K562 (cell line): ENCODE data around the gene MBP. TPM values are rescaled to one million over a fixed set of nuclear protein-coding genes. Genes with fewer than 3 reads are reported as not detected.

Experiments
- ATAC-seq: fragments of 200-7000 bp; cut with Tn5 transposase; 3 replicates; pipeline ENCODE4 v1.9.1; 2020; ENCODE audit warnings: moderate library complexity
- BruUV-seq: library from RNA; stranded (reverse); fragments of 400-500 nt; replicated peaks from 2 replicates; lab custom pipeline; 2021; lab: Mats Ljungman, UMichigan
- CTCF ChIA-PET: fragments of 300-600 bp; formaldehyde crosslinking; extraction: SDS; loops from one replicate; lab custom pipeline; 2021; ENCODE audit warnings: low intra/inter-chr PET ratio; lab: Yijun Ruan, JAX
- POLR2A ChIA-PET: fragments of 300-600, 350-650 bp; sonication (Branson Sonifier 250); formaldehyde crosslinking; extraction: SDS; loops from one replicate; lab custom pipeline; 2021; ENCODE audit warnings: antibody characterized with exemption, inconsistent platforms; lab: Yijun Ruan, JAX
- DNase-seq, 4 experiments: peaks; one replicate each; pipeline versions ENCODE4 v3.0.0 to v3.0.0-alpha.2; 2011 to 2018; ENCODE audit warnings: low spot score in 3 of 4, mixed read lengths in 3 of 4; ENCODE audit errors: extremely low read depth in 1 of 4
- FAIRE-seq: peaks from 2 replicates; lab custom pipeline; 2011; peaks lifted over from hg19 to GRCh38; lab: Jason Lieb, UNC
- H2AFZ ChIP-seq: 2 replicates; pipeline ENCODE4 v1.6.0; 2011; ENCODE audit warnings: low read depth, low read length, control low read depth, inconsistent platforms
- H3K27ac ChIP-seq: fragments of 200-600 bp; 3 replicates; pipeline ENCODE4 v1.8.0; 2011; ENCODE audit warnings: low read depth, mild to moderate bottlenecking, control low read depth, inconsistent platforms, low read length, moderate library complexity, mixed read lengths; ENCODE audit errors: extremely low read depth
- H3K27me3 ChIP-seq, 2 experiments: fragments of 300-600 bp in 1 of 2; 2 replicates in 1 of 2; 3 replicates in 1 of 2; pipeline versions ENCODE4 v1.6.0 to v1.8.0; 2011; ENCODE audit warnings: inconsistent platforms in 2 of 2, low read length in 2 of 2, mild to moderate bottlenecking in 1 of 2, mixed read lengths in 1 of 2, moderate library complexity in 1 of 2; ENCODE audit not compliant: control insufficient read depth in 2 of 2, insufficient read depth in 2 of 2
- H3K36me3 ChIP-seq: fragments of 300-600 bp; 3 replicates; pipeline ENCODE4 v1.8.0; 2011; ENCODE audit warnings: mild to moderate bottlenecking, low read length, inconsistent platforms; ENCODE audit not compliant: control insufficient read depth, insufficient read depth
- H3K4me1 ChIP-seq, 2 experiments: fragments of 200-600 bp in 1 of 2; replicated peaks in 1 of 2; 2 replicates in 1 of 2; 3 replicates in 1 of 2; pipeline versions ENCODE4 v1.5.1 to v1.8.0; 2011; ENCODE audit warnings: inconsistent platforms in 2 of 2, low read length in 2 of 2, mild to moderate bottlenecking in 1 of 2, mixed read lengths in 1 of 2, moderate library complexity in 1 of 2; ENCODE audit not compliant: control insufficient read depth in 2 of 2, insufficient read depth in 2 of 2
- H3K4me2 ChIP-seq: 2 replicates; pipeline ENCODE4 v1.6.1; 2011; ENCODE audit warnings: low read length, control low read depth, inconsistent platforms, mixed read lengths; ENCODE audit not compliant: insufficient read depth
- H3K4me3 ChIP-seq: fragments of 200-600 bp; sonication (generic), shearing (Covaris generic); 2 replicates; pipeline ENCODE4 v1.5.1; 2016; ENCODE audit warnings: control low read depth, inconsistent platforms
- H3K79me2 ChIP-seq: fragments of 200-600 bp; 3 replicates; pipeline ENCODE4 v1.8.0; 2011; ENCODE audit warnings: low read length, inconsistent platforms; ENCODE audit not compliant: control insufficient read depth, insufficient read depth
- H3K9ac ChIP-seq, 2 experiments: 2 replicates each; pipeline versions ENCODE4 v1.6.0 to v1.6.1; 2011; ENCODE audit warnings: low read depth in 2 of 2, low read length in 2 of 2, control low read depth in 1 of 2, inconsistent platforms in 1 of 2, mild to moderate bottlenecking in 1 of 2, mixed read lengths in 1 of 2; ENCODE audit not compliant: insufficient read depth in 1 of 2
- H3K9me1 ChIP-seq: one replicate; pipeline ENCODE4 v1.6.0; 2011; ENCODE audit warnings: inconsistent platforms, mild to moderate bottlenecking, low read length, moderate library complexity; ENCODE audit not compliant: control insufficient read depth, insufficient read depth
- H3K9me3 ChIP-seq: replicated peaks from 2 replicates; pipeline ENCODE4 v1.5.1; 2011; ENCODE audit warnings: low read depth, low read length, inconsistent platforms; ENCODE audit not compliant: control insufficient read depth, insufficient read depth
- H4K20me1 ChIP-seq: replicated peaks from 2 replicates; pipeline ENCODE4 v1.6.1; 2011; ENCODE audit warnings: low read length, inconsistent platforms, mixed read lengths; ENCODE audit not compliant: control insufficient read depth, insufficient read depth
- HBP1 ChIP-seq: fragments of 450-650 bp; formaldehyde crosslinking; IDR thresholded peaks from 2 replicates; pipeline ENCODE4 v1.4.0; 2022; ENCODE audit warnings: missing genetic modification characterization
- KLF1 ChIP-seq: fragments of 450-650 bp; IDR thresholded peaks from 2 replicates; pipeline ENCODE4 v1.6.1; 2016; ENCODE audit warnings: missing genetic modification characterization, missing compliant biosample characterization
- NR4A1 ChIP-seq, 2 experiments: fragments of 250-450 bp in 1 of 2; fragments of 450-650 bp in 1 of 2; sonication (Bioruptor Pico) in 1 of 2; IDR thresholded peaks; 2 replicates each; pipeline versions ENCODE4 v1.4.0 to v1.6.1; 2016 to 2020; ENCODE audit warnings: mild to moderate bottlenecking in 2 of 2, missing compliant biosample characterization in 1 of 2, missing genetic modification characterization in 1 of 2, moderate library complexity in 1 of 2
- PKNOX1 ChIP-seq: fragments of 450-650 bp; IDR thresholded peaks from 2 replicates; pipeline ENCODE4 v1.6.1; 2016
- POLR2H ChIP-seq: IDR thresholded peaks from 2 replicates; pipeline ENCODE4 v1.6.1; 2016; ENCODE audit warnings: missing genetic modification characterization, low read depth, mild to moderate bottlenecking, control low read depth, missing compliant biosample characterization, moderate library complexity
- RAD51 ChIP-seq: fragments of 450-650 bp; IDR thresholded peaks from 2 replicates; pipeline ENCODE4 v1.7.1; 2016; ENCODE audit warnings: low read depth, mild to moderate bottlenecking, borderline replicate concordance
- RNF2 ChIP-seq: sonication (generic); IDR thresholded peaks from 2 replicates; pipeline ENCODE4 v1.6.1; 2016
- SIN3B ChIP-seq: fragments of 450-650 bp; IDR thresholded peaks from 2 replicates; pipeline ENCODE4 v1.6.1; 2017; ENCODE audit warnings: low read depth, mild to moderate bottlenecking, moderate library complexity
- SIX5 ChIP-seq, 2 experiments: IDR thresholded peaks; 2 replicates each; pipeline ENCODE4 v1.6.1; 2011; ENCODE audit warnings: low read length in 2 of 2, borderline replicate concordance in 1 of 2, low read depth in 1 of 2, mild to moderate bottlenecking in 1 of 2, moderate library complexity in 1 of 2; ENCODE audit not compliant: insufficient read depth in 1 of 2
- USF1 ChIP-seq: sonication (generic); formaldehyde crosslinking; IDR thresholded peaks from 2 replicates; pipeline ENCODE4 v1.9.0; 2022; ENCODE audit warnings: mild to moderate bottlenecking, missing genetic modification reagents
- USF2 ChIP-seq: sonication (generic); formaldehyde crosslinking; IDR thresholded peaks from 2 replicates; pipeline ENCODE4 v1.5.0; 2020; ENCODE audit warnings: missing genetic modification reagents
- ZBTB49 ChIP-seq: sonication (generic); formaldehyde crosslinking; IDR thresholded peaks from 2 replicates; pipeline ENCODE4 v1.8.0; 2022; ENCODE audit warnings: missing genetic modification reagents, mild to moderate bottlenecking, borderline replicate concordance
- ZNF311 ChIP-seq: fragments of 250-450 bp; sonication (Bioruptor Pico); IDR thresholded peaks from 2 replicates; pipeline ENCODE4 v1.4.0; 2020; ENCODE audit warnings: mild to moderate bottlenecking, moderate library complexity
- ZNF583 ChIP-seq: fragments of 250-450 bp; sonication (Bioruptor Pico); IDR thresholded peaks from 2 replicates; pipeline ENCODE4 v1.4.0; 2020
- ZNF764 ChIP-seq: fragments of 250-450 bp; sonication (Bioruptor Pico); IDR thresholded peaks from 2 replicates; pipeline ENCODE4 v1.4.0; 2020; ENCODE audit warnings: low read depth, mild to moderate bottlenecking, moderate library complexity
- WGBS: fragments of 100-300 bp; shearing (Covaris generic); methylation state at CpG from one replicate; pipeline ENCODE4 v1.1.6; 2016; ENCODE audit warnings: low coverage, mixed read lengths; ENCODE audit not compliant: insufficient coverage; ENCODE audit errors: missing lambda C conversion rate; 5-methylcytosine and 5-hydroxymethylcytosine counted together
- in situ Hi-C: fragments of 300-500 bp; cut with MboI; formaldehyde crosslinking; loops from 4 replicates; pipeline ENCODE4 v1.15.0; 2018; ENCODE audit warnings: inconsistent platforms, mixed read lengths
- intact Hi-C: fragments of 100-400 bp; cut with micrococcal nuclease; formaldehyde crosslinking; loops from 2 replicates; pipeline ENCODE4 v1.14.2; 2022
- polyA plus RNA-seq, 8 experiments: library from polyadenylated mRNA; depleted of rRNA in 4 of 8; stranded (reverse) in 5 of 8; unstranded in 3 of 8; fragments of >200 nt; fragmentation: Nextera tagmentation in 2 of 8; fragmentation: Illumina TruSeq in 1 of 8; extraction: Ambion mirVana in 2 of 8; extraction: Trizol in 1 of 8; gene quantifications; 2 replicates each; pipeline versions ENCODE4 v1.2.1 to v1.2.3, GENCODE V29; 2011 to 2014; ENCODE audit warnings: inconsistent platforms in 1 of 8, missing spikeins in 1 of 8
- total RNA-seq, 7 experiments: library from RNA; depleted of rRNA in 6 of 7; stranded (reverse); fragments of >200 nt in 6 of 7; fragmentation: Illumina TruSeq in 2 of 7; extraction: Trizol in 2 of 7; gene quantifications; 2 replicates each; pipeline versions ENCODE4 v1.2.1 to v1.2.3, GENCODE V29; 2011 to 2021; ENCODE audit warnings: low replicate concordance in 1 of 7

Gene MBP
- total and polyA plus RNA-seq, 9 of the 15 experiments (the other 6 are each of a cell fraction or from before 2014, with no cell fraction given), result 0.09 TPM; not detected in 8

GRCh38 chr18:76932026-76932819 is 200.4 kb downstream of the MBP start:
- Histone ChIP-seq H3K4me1 (no peaks in the 10 kb centered on the region), H4K20me1 (no peaks in the 10 kb centered on the region), H3K4me3 (no peak overlapping the region), H3K36me3 (peaks cover 27% of the 10 kb centered on the region), H3K4me2 (no peak overlapping the region), H3K27me3 (no peaks in the 10 kb centered on the region), H2AFZ (no peak overlapping the region), H3K9me1 (no peaks in the 10 kb centered on the region), H3K79me2 (no peaks in the 10 kb centered on the region), H3K9me3 (no peaks in the 10 kb centered on the region), H3K27ac (no peak overlapping the region), H3K9ac (no peak overlapping the region)
- FAIRE-seq, result no peak
- intact Hi-C loops (no loop called here), in situ Hi-C loops (no loop called here)
- ATAC-seq, result no peak
- ChIA-PET CTCF (no interaction called here), POLR2A (no interaction called here)
- BruUV-seq, result no TSS peak
- WGBS, result 89% methylated on average over 10 of the region's 11 CpGs
- no peak for DNase-seq
- no peak for TF ChIP-seq ZNF764
- no peak for TF ChIP-seq ZNF583
- no peak for TF ChIP-seq RAD51
- no peak for TF ChIP-seq SIN3B
- TF ChIP-seq ZNF311 (CRISPR knock-in tag), result no peak
- no peak for TF ChIP-seq ZBTB49 (CRISPR knock-in tag)
- TF ChIP-seq SIX5 (IDR thresholded peaks at IDR 0.05; ENCODE audit: borderline replicate concordance in 1 of 2, insufficient read depth in 1 of 2, low read depth in 1 of 2, low read length in 2 of 2), result no peak
- no peak for TF ChIP-seq HBP1
- TF ChIP-seq NR4A1 (CRISPR knock-in tag; IDR thresholded peaks at IDR 0.05), result no peak
- TF ChIP-seq NR4A1 (tag; IDR thresholded peaks at IDR 0.05), result no peak
- no peak for TF ChIP-seq KLF1 (tag)
- TF ChIP-seq USF1 (CRISPR knock-in tag), result no peak
- TF ChIP-seq POLR2H (tag), result no peak
- no peak for TF ChIP-seq USF2 (CRISPR knock-in tag)
- TF ChIP-seq PKNOX1, result no peak
- no peak for TF ChIP-seq RNF2
